Measurements from ENCODE around the gene NPSR1.

GRCh38 chr7:34806831-34807230 is 148.8 kb downstream of the NPSR1 start:
- TF ChIP-seq EZH2 (IDR thresholded peaks at IDR 0.05; ENCODE audit: insufficient read depth, low read length), result no peak
- no peak for TF ChIP-seq CTCF (IDR thresholded peaks at IDR 0.05; ENCODE audit: insufficient read depth, low read depth, low read length)

Data from astrocyte (in vitro differentiated cells and primary cell).